ENCODE results near the gene C1orf159.
"Not testable (repeated sequence)": the region's sequence is repeated elsewhere in the genome, so short reads cannot be mapped to it uniquely, and the experiment has no call there.

The C1orf159 gene

GRCh38 chr1:1063945-1064831 is 51.7 kb downstream of the C1orf159 start:
- DNase-seq, result peak; percentile 74

GRCh38 chr1:1063261-1063944 is 52.5 kb downstream of the C1orf159 start:
- DNase-seq, result no peak

- DNase-seq, result no peak
These were observed 53.3 kb downstream of the C1orf159 start for GRCh38 chr1:1062348-1063163.

- DNase-seq, result no peak
These were observed 54.1 kb downstream of the C1orf159 start for GRCh38 chr1:1061682-1062345.

GRCh38 chr1:1060281-1061000 is 55.4 kb downstream of the C1orf159 start:
- no peak for DNase-seq

GRCh38 chr1:1059494-1060280 is 56.2 kb downstream of the C1orf159 start:
- DNase-seq, result peak; percentile 90

- no peak for DNase-seq
These were observed 56.9 kb downstream of the C1orf159 start for GRCh38 chr1:1058921-1059493.

GRCh38 chr1:1058088-1058905 is 57.6 kb downstream of the C1orf159 start:
- no peak for DNase-seq

- not testable (repeated sequence) for DNase-seq
These were observed 58.2 kb downstream of the C1orf159 start for GRCh38 chr1:1057769-1058087.

GRCh38 chr1:1055841-1056736 is 59.8 kb downstream of the C1orf159 start:
- no peak for DNase-seq

GRCh38 chr1:1054971-1055370 is 60.9 kb downstream of the C1orf159 start:
- DNase-seq, result no peak

GRCh38 chr1:1054099-1054700 is 61.7 kb downstream of the C1orf159 start:
- DNase-seq, result no peak

- DNase-seq, result no peak
These were observed 62.2 kb downstream of the C1orf159 start for GRCh38 chr1:1053682-1054081.

GRCh38 chr1:1053022-1053421 is 62.9 kb downstream of the C1orf159 start:
- DNase-seq, result no peak

GRCh38 chr1:1052003-1052840 is 63.7 kb downstream of the C1orf159 start:
- DNase-seq, result no peak

GRCh38 chr1:1051127-1051810 is 64.6 kb downstream of the C1orf159 start:
- no peak for DNase-seq

GRCh38 chr1:1050577-1051052 is 65.3 kb downstream of the C1orf159 start:
- no peak for DNase-seq
